NB4 (cell line): ENCODE measurements around the gene SPPL3.
A peak's percentile ranks its signal among the peaks of the same experiment; 100 is the strongest.

Experiments
- DNase-seq: peaks from one replicate; pipeline ENCODE4 v3.0.0; 2010; ENCODE audit warnings: low read depth
- H3K4me3 ChIP-seq: one replicate; pipeline ENCODE4 v1.5.1; 2011; ENCODE audit warnings: mild to moderate bottlenecking, low read depth, low read length, moderate library complexity
- MYC ChIP-seq: IDR thresholded peaks from 2 replicates; pipeline ENCODE4 v1.6.1; 2011; ENCODE audit warnings: low read depth, low read length
- POLR2A ChIP-seq: IDR thresholded peaks from 2 replicates; pipeline ENCODE4 v1.6.1; 2011; ENCODE audit warnings: mild to moderate bottlenecking; ENCODE audit not compliant: insufficient read length; ENCODE audit errors: extremely low read depth
- TF ChIP-seq, protein P1 (sequence below): IDR thresholded peaks from 2 replicates; pipeline ENCODE4 v1.6.1; 2011; ENCODE audit warnings: low read depth, low read length
- TF ChIP-seq, protein P2 (sequence below): IDR thresholded peaks from one replicate; pipeline ENCODE4 v1.5.1; 2012; ENCODE audit warnings: low read depth, low read length

The SPPL3 gene

DNA sequence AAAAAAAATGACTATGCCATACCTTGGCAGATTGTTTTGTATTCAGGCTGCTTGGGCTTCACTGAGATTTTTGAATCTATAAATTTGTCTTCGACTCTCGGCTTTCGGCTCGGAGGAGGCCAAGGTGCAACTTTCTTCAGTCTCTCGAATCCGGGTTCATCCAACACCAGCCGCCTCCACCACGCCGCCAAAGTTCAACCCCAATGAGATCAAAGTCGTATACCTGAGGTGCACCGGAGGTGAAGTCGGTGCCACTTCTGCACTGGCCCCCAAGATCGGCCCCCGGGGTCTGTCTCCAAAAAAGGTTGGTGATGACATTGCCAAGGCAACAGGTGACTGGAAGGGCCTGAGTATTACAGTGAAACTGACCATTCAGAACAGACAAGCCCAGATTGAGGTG, 12.4 kb upstream of the SPPL3 start:
- no peak overlapping the region for H3K4me3 ChIP-seq
- no peak for TF ChIP-seq MYC
- TF ChIP-seq, protein P1, sequence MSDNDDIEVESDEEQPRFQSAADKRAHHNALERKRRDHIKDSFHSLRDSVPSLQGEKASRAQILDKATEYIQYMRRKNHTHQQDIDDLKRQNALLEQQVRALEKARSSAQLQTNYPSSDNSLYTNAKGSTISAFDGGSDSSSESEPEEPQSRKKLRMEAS = no peak
- no peak for TF ChIP-seq POLR2A
- TF ChIP-seq, protein P2, sequence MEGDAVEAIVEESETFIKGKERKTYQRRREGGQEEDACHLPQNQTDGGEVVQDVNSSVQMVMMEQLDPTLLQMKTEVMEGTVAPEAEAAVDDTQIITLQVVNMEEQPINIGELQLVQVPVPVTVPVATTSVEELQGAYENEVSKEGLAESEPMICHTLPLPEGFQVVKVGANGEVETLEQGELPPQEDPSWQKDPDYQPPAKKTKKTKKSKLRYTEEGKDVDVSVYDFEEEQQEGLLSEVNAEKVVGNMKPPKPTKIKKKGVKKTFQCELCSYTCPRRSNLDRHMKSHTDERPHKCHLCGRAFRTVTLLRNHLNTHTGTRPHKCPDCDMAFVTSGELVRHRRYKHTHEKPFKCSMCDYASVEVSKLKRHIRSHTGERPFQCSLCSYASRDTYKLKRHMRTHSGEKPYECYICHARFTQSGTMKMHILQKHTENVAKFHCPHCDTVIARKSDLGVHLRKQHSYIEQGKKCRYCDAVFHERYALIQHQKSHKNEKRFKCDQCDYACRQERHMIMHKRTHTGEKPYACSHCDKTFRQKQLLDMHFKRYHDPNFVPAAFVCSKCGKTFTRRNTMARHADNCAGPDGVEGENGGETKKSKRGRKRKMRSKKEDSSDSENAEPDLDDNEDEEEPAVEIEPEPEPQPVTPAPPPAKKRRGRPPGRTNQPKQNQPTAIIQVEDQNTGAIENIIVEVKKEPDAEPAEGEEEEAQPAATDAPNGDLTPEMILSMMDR = no peak
- DNase-seq = no peak

DNA sequence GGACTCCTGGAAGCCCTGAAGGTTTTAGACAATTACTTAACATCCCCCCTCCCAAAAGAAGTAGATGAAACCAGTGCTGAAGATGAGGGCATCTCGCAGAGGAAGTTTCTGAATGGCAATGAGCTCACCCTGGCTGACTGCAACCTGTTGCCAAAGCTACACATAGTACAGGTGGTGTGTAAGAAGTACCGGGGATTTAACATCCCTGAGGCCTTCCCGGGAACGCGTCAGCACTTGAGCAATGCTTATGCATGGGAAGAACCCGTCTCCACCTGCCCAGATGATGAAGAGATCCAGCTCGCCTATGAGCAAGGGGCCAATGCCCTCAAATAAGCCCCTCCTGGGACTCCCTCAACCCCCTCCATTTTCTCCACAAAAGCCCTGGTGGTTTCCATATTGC, 10.6 kb upstream of the SPPL3 start:
- TF ChIP-seq, protein P2 = no peak
- TF ChIP-seq POLR2A (no peak), MYC (no peak)
- TF ChIP-seq, protein P1 = no peak
- H3K4me3 ChIP-seq = no peak overlapping the region
- DNase-seq = no peak

DNA sequence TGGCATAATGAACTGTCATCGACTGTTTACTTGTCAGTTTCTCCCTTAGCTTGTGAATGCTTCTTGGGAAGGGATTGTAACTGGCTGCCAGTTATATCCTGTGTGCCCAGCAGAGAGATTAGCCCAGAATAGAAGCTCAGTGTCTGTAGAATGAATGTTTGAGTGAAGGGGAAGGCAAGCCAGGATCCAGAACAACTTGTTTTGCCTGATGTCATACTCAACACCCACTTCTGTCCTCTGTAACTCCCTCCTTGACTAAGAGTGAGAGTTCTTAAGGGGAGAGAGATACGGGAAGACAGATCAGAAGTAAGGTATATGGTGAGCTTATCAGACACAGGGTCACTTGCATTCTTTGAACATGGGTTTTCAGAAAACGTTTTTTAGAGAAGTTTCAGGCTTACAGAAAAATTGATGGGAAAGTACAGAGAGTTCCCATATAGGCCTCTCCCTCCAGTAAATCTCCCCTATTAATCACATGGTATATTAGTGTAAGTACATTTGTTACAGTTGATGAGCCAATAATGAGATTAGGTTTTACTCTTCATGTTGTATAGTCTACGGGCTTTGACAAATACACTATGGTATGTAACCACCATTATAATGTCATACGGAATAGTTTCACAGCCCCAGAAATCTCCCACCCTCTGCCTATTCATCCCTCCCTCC, 5.6 kb upstream of the SPPL3 start:
- H3K4me3 ChIP-seq = no peak overlapping the region
- no peak for DNase-seq
- TF ChIP-seq, protein P1 = no peak

GRCh38 chr12:120905856-120906384, 1.8 kb upstream of the SPPL3 start:
- no peak for DNase-seq
- H3K4me3 ChIP-seq = no peak overlapping the region
- TF ChIP-seq, protein P1 = no peak
- TF ChIP-seq MYC = no peak
- TF ChIP-seq POLR2A = no peak
- TF ChIP-seq, protein P2 = no peak

DNA sequence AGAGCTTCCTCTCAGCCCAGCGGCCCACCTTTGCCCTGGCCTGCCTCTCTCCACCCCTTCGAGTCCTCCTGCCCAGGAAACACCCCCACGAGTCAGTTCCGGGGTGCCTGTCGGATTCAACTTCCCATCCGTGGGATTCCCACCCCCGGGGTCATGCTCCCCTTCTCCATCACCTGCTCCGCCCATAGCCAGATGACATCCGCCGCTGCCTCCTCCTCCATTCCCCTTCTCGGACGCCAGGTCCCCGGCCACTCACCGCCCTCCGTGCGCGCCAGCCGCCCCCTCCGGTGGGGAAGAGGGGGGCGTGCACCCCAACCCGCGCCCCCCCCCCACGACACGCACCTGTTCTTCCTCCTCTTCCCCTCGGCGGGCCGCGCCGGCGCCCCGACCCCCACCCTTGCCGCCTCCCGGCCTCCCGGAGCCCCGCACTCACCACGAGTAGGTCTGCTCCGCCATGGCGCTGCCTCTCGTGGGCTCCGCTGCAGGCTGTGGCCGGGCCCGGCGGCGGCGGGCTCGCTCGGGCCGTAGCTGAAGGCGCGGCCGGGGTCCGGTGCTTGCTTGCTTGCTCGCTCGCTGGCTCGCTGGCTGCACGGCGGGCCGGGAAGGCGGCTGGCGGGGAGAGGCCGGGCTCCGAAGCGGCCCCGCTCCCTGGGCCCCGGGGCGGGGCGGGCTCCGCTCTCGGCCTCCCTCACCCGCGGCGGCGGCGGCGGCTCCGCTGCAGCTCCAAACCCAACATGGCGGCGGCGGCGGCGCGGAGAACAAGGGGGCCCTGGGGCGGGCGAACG, 554 bp downstream of the SPPL3 start:
- no peak for TF ChIP-seq MYC
- TF ChIP-seq, protein P1 = no peak
- TF ChIP-seq, protein P2 = no peak
- TF ChIP-seq POLR2A = no peak
- DNase-seq = peak; percentile 77
- H3K4me3 ChIP-seq = peak overlapping the region; percentile 82

- peak; percentile 35 for DNase-seq
- peak overlapping the region; percentile 82 for H3K4me3 ChIP-seq
- TF ChIP-seq, protein P2 = no peak
- TF ChIP-seq POLR2A (no peak), MYC (no peak)
- TF ChIP-seq, protein P1 = no peak
These were observed 1.2 kb downstream of the SPPL3 start for GRCh38 chr12:120902846-120903411.
